ENCODE measurements around the gene DDIT3.

GRCh38 chr12:57568838-57569237, 48.5 kb upstream of the DDIT3 start:
- TF ChIP-seq ZNF274 (IDR thresholded peaks at IDR 0.05; ENCODE audit: low read depth, low read length) (no peak), EZH2phosphoT487 (IDR thresholded peaks at IDR 0.05; ENCODE audit: borderline replicate concordance) (no peak), ZBTB33 (IDR thresholded peaks at IDR 0.05; ENCODE audit: extremely low read depth, insufficient replicate concordance, low read length) (no peak), POLR2A (IDR thresholded peaks at IDR 0.05; ENCODE audit: borderline replicate concordance, extremely low read depth, insufficient read depth, insufficient read length) (no peak), CTCF (IDR thresholded peaks at IDR 0.05 in 2 of 3, conservative IDR thresholded peaks at IDR 0.05 in 1 of 3; ENCODE audit: borderline replicate concordance in 1 of 3, insufficient read depth in 1 of 3, low read depth in 2 of 3, low read length in 2 of 3) (no peak), EZH2 (IDR thresholded peaks at IDR 0.05) (no peak), SIN3A (IDR thresholded peaks at IDR 0.05; ENCODE audit: low read depth) (no peak), POLR2AphosphoS5 (IDR thresholded peaks at IDR 0.05; ENCODE audit: low read depth, low read length) (no peak), CEBPB (IDR thresholded peaks at IDR 0.05; ENCODE audit: low read depth) (no peak)

All from HCT116 (cell line).